ENCODE results near the gene PDE4D. TPM values are rescaled to one million over a fixed set of nuclear protein-coding genes. Genes with fewer than 3 reads are reported as not detected.

The PDE4D gene
- total and polyA plus RNA-seq, 2 of the 4 experiments (the other 2 are of a cell fraction) = 1.4 to 7.9 TPM

DNA sequence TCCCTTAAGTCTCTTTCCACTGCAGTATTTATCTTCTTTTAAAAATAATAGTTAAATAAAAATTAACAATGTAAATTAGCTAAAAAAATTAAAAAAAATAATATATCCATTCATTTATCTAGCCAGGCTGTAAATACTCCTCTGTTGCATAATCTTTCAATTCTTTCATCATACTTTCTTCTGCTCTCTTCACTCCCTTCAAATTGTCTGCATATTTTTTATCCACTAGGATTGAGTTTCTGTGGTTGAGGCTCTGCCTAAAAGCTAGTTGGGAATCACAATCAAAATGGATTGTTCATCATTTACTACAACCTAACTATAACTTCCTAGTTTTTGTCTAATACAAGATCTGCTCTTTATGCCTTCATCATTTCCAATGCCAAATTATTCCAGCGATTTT is 182.2 kb downstream of the PDE4D start:
- H2AK5ac ChIP-seq (ENCODE audit: low read depth, low read length) = no peak overlapping the region
- H3K18ac ChIP-seq (ENCODE audit: low read depth, low read length) = no peak overlapping the region
- H4K20me1 ChIP-seq (ENCODE audit: insufficient read depth, low read length) = no peaks in the 10 kb centered on the region
- no peak overlapping the region for H3K9ac ChIP-seq (ENCODE audit: low read depth, low read length)
- H4K5ac ChIP-seq (ENCODE audit: low read depth, low read length) = no peak overlapping the region
- H3K14ac ChIP-seq (replicated peaks; ENCODE audit: low read depth, low read length) = no peak overlapping the region
- H3K79me1 ChIP-seq (ENCODE audit: low read depth in 1 of 2, low read length in 2 of 2) = no peaks in the 10 kb centered on the region
- no peak overlapping the region for H3K4me3 ChIP-seq (ENCODE audit: insufficient read depth, low read depth, low read length)
- no peak overlapping the region for H2BK20ac ChIP-seq (ENCODE audit: low read depth, low read length)
- WGBS, 2 experiments (ENCODE audit: extremely low coverage in 2 of 2, insufficient read length in 1 of 2) = no CpG with 5 or more reads among the region's 1 CpG
- no peak overlapping the region for H3K23ac ChIP-seq (ENCODE audit: low read depth, low read length)
- H2AK9ac ChIP-seq (replicated peaks; ENCODE audit: low read depth, low read length, poor library complexity) = no peak overlapping the region
- no peaks in the 10 kb centered on the region for H3K9me1 ChIP-seq (ENCODE audit: insufficient read depth, low read length)
- DNase-seq (no peak), ATAC-seq (ENCODE audit: low read depth) (no peak)
- H3K4ac ChIP-seq (ENCODE audit: low read depth, low read length) = no peak overlapping the region
- dilution Hi-C loops (cut with HindIII; ENCODE audit: low sequenced_read_pairs, unreplicated experiment) = no loop called here
- in situ Hi-C loops (cut with MboI; ENCODE audit: low sequenced_read_pairs) = no loop called here
- H3K27me3 ChIP-seq (ENCODE audit: control insufficient read depth, insufficient read depth, low read length) = no peaks in the 10 kb centered on the region
- intact Hi-C loops (cut with micrococcal nuclease) = no loop called here
- H4K8ac ChIP-seq (ENCODE audit: low read depth in 2 of 2, low read length in 2 of 2) = no peak overlapping the region
- H2BK15ac ChIP-seq (ENCODE audit: low read depth, low read length) = no peak overlapping the region
- POLR2A ChIA-PET (ENCODE audit: unreplicated experiment) = no interaction called here
- H3K9me3 ChIP-seq (ENCODE audit: control insufficient read depth, insufficient read depth, low read length) = no peaks in the 10 kb centered on the region
- H3K56ac ChIP-seq (ENCODE audit: extremely low read depth, insufficient read depth, low read length) = no peak overlapping the region
- no TSS peak for BruUV-seq (replicated peaks)
- H3K36me3 ChIP-seq (ENCODE audit: control insufficient read depth, insufficient read depth, low read length) = no peaks in the 10 kb centered on the region
- no peak overlapping the region for H2AFZ ChIP-seq (replicated peaks; ENCODE audit: low read length, poor library complexity)
- CTCF ChIA-PET = interaction anchor here (0.6 kb wide), 1 partner anchor 626 kb away, joined by 3 read pairs; no protein-coding TSS in a partner anchor
- TF ChIP-seq CHD1 (IDR thresholded peaks at IDR 0.05; ENCODE audit: low read depth, low read length) (no peak), NFE2L2 (IDR thresholded peaks at IDR 0.05; ENCODE audit: low read depth, low read length) (no peak), MAFK (IDR thresholded peaks at IDR 0.05; ENCODE audit: low read depth, low read length) (no peak), MAZ (IDR thresholded peaks at IDR 0.05; ENCODE audit: borderline replicate concordance, low read depth, low read length) (no peak), FOS (IDR thresholded peaks at IDR 0.05; ENCODE audit: low read depth, low read length) (no peak)
- TF ChIP-seq, protein P1, sequence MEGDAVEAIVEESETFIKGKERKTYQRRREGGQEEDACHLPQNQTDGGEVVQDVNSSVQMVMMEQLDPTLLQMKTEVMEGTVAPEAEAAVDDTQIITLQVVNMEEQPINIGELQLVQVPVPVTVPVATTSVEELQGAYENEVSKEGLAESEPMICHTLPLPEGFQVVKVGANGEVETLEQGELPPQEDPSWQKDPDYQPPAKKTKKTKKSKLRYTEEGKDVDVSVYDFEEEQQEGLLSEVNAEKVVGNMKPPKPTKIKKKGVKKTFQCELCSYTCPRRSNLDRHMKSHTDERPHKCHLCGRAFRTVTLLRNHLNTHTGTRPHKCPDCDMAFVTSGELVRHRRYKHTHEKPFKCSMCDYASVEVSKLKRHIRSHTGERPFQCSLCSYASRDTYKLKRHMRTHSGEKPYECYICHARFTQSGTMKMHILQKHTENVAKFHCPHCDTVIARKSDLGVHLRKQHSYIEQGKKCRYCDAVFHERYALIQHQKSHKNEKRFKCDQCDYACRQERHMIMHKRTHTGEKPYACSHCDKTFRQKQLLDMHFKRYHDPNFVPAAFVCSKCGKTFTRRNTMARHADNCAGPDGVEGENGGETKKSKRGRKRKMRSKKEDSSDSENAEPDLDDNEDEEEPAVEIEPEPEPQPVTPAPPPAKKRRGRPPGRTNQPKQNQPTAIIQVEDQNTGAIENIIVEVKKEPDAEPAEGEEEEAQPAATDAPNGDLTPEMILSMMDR (conservative IDR thresholded peaks at IDR 0.05; ENCODE audit: low read depth, low read length) = no peak
- TF ChIP-seq, protein P2, sequence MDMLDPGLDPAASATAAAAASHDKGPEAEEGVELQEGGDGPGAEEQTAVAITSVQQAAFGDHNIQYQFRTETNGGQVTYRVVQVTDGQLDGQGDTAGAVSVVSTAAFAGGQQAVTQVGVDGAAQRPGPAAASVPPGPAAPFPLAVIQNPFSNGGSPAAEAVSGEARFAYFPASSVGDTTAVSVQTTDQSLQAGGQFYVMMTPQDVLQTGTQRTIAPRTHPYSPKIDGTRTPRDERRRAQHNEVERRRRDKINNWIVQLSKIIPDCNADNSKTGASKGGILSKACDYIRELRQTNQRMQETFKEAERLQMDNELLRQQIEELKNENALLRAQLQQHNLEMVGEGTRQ (IDR thresholded peaks at IDR 0.05; ENCODE audit: low read depth, low read length) = no peak
- no peak overlapping the region for H2BK120ac ChIP-seq (ENCODE audit: low read depth, low read length)
- H2BK5ac ChIP-seq (ENCODE audit: low read depth, low read length, poor library complexity, severe bottlenecking) = no peak overlapping the region
- H3K4me1 ChIP-seq (ENCODE audit: control insufficient read depth, insufficient read depth, low read length) = peaks cover 2% of the 10 kb centered on the region; the same call in 1 of the 2 replicates
- H4K91ac ChIP-seq (ENCODE audit: insufficient read depth, low read depth, low read length) = no peak overlapping the region
- H3K27ac ChIP-seq (ENCODE audit: insufficient read depth, low read length) = no peak overlapping the region
- H3K4me2 ChIP-seq (ENCODE audit: low read depth, low read length) = no peak overlapping the region

Data from IMR-90 (cell line).